Neural progenitor cell (in vitro differentiated cells): ENCODE data around the gene ZBTB3.

Source experiments
- EZH2 ChIP-seq: fragments of 200-600 bp; sonication (generic); IDR thresholded peaks from 2 replicates; pipeline ENCODE4 v1.6.1; 2017; ENCODE audit warnings: antibody characterized with exemption, mild to moderate bottlenecking, moderate library complexity
- EZH2phosphoT487 ChIP-seq: fragments of 200-600 bp; sonication (generic); IDR thresholded peaks from 2 replicates; pipeline ENCODE4 v1.6.1; 2017; ENCODE audit warnings: antibody characterized with exemption
- TF ChIP-seq, protein P1 (sequence below): fragments of 200-600 bp; sonication (generic); IDR thresholded peaks from 2 replicates; pipeline ENCODE4 v1.5.1; 2017; ENCODE audit warnings: antibody characterized with exemption, mild to moderate bottlenecking

DNA sequence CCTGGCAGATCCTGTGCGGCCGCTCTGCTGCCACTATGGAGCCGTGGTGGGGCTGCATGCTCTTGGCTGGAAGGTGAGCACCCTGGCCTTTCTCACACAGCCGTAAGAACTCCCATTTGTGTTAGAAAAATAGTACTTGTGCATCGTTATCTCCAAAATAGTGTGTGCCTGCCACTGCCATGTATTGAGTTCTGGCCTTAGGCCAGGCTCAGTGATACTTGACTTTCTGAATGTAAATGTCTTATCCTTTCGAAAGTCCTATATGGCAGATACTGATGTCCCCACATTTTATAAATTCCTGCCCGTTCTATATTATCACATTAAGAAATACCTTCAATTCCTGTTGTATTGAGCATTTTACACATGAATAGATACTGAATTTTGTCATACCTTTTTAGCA is 28.8 kb upstream of the ZBTB3 start:
- TF ChIP-seq, protein P1, sequence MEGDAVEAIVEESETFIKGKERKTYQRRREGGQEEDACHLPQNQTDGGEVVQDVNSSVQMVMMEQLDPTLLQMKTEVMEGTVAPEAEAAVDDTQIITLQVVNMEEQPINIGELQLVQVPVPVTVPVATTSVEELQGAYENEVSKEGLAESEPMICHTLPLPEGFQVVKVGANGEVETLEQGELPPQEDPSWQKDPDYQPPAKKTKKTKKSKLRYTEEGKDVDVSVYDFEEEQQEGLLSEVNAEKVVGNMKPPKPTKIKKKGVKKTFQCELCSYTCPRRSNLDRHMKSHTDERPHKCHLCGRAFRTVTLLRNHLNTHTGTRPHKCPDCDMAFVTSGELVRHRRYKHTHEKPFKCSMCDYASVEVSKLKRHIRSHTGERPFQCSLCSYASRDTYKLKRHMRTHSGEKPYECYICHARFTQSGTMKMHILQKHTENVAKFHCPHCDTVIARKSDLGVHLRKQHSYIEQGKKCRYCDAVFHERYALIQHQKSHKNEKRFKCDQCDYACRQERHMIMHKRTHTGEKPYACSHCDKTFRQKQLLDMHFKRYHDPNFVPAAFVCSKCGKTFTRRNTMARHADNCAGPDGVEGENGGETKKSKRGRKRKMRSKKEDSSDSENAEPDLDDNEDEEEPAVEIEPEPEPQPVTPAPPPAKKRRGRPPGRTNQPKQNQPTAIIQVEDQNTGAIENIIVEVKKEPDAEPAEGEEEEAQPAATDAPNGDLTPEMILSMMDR: no peak
- no peak for TF ChIP-seq EZH2
- no peak for TF ChIP-seq EZH2phosphoT487
